GM12878 (cell line): Measurements from ENCODE around the gene MAGI2. TPM values are rescaled to one million over a fixed set of nuclear protein-coding genes. Genes with fewer than 3 reads are reported as not detected.

Experiments
- ATAC-seq: fragments of 200-7000 bp; cut with Tn5 transposase; 3 replicates; pipeline ENCODE4 v1.9.1; 2020; ENCODE audit warnings: mild to moderate bottlenecking, moderate library complexity
- BruUV-seq: library from RNA; stranded (reverse); fragments of 400-500 nt; replicated peaks from 2 replicates; lab custom pipeline; 2021; lab: Mats Ljungman, UMichigan
- CTCF ChIA-PET: fragments of 300-600 bp; sonication (Branson Sonifier 250); formaldehyde crosslinking; extraction: SDS; loops from one replicate; lab custom pipeline; 2021; ENCODE audit warnings: inconsistent platforms; lab: Yijun Ruan, JAX
- POLR2A ChIA-PET: fragments of 350-600 bp; formaldehyde crosslinking; extraction: SDS; loops from one replicate; lab custom pipeline; 2021; ENCODE audit warnings: inconsistent platforms; lab: Charles Lee
- RAD21 ChIA-PET: fragments of 300-600 bp; sonication (Branson Sonifier 250); formaldehyde crosslinking; loops from one replicate; lab custom pipeline; 2023; ENCODE audit warnings: antibody characterized with exemption; ENCODE audit not compliant: unreplicated experiment; lab: Charles Lee
- SMC1A ChIA-PET: fragments of 300-600 bp; sonication (Branson Sonifier 250); formaldehyde crosslinking; loops from one replicate; lab custom pipeline; 2023; ENCODE audit not compliant: unreplicated experiment, uncharacterized antibody; lab: Charles Lee
- DNase-seq: peaks from one replicate; pipeline ENCODE4 v3.0.0-alpha.2; 2011; ENCODE audit warnings: low read depth, low spot score
- FAIRE-seq: peaks from 3 replicates; lab custom pipeline; 2011; peaks lifted over from hg19 to GRCh38; lab: Jason Lieb, UNC
- H2AFZ ChIP-seq: 2 replicates; pipeline ENCODE4 v1.6.0; 2011; ENCODE audit warnings: low read depth, low read length, control low read depth; ENCODE audit not compliant: control insufficient read depth
- H3K27ac ChIP-seq: 2 replicates; pipeline ENCODE4 v1.5.1; 2011; ENCODE audit warnings: control low read depth; ENCODE audit not compliant: control insufficient read depth, insufficient read depth
- H3K27me3 ChIP-seq, 2 experiments: replicated peaks in 1 of 2; 2 replicates each; pipeline versions ENCODE4 v1.6.0 to v1.6.1; 2011; ENCODE audit warnings: low read length in 1 of 2; ENCODE audit not compliant: control insufficient read depth in 2 of 2, insufficient read depth in 2 of 2
- H3K36me3 ChIP-seq, 2 experiments: 2 replicates each; pipeline ENCODE4 v1.5.1; 2011; ENCODE audit warnings: low read length in 1 of 2; ENCODE audit not compliant: control insufficient read depth in 2 of 2, insufficient read depth in 2 of 2
- H3K4me1 ChIP-seq: 2 replicates; pipeline ENCODE4 v1.6.1; 2011; ENCODE audit warnings: mild to moderate bottlenecking, low read length, moderate library complexity, mixed read lengths; ENCODE audit not compliant: control insufficient read depth, insufficient read depth
- H3K4me2 ChIP-seq: 2 replicates; pipeline ENCODE4 v1.6.0; 2011; ENCODE audit warnings: control low read depth; ENCODE audit not compliant: control insufficient read depth, insufficient read depth
- H3K4me3 ChIP-seq: fragments of 200-600 bp; sonication (generic); 2 replicates; pipeline ENCODE4 v1.5.1; 2016
- H3K79me2 ChIP-seq: 2 replicates; pipeline ENCODE4 v1.6.0; 2011; ENCODE audit warnings: low read length; ENCODE audit not compliant: control insufficient read depth, insufficient read depth
- H3K9ac ChIP-seq: 2 replicates; pipeline ENCODE4 v1.8.0; 2011; ENCODE audit warnings: low read length, control low read depth, mixed read lengths; ENCODE audit not compliant: control insufficient read depth, insufficient read depth
- H3K9me3 ChIP-seq: replicated peaks from 3 replicates; pipeline ENCODE4 v1.5.1; 2011; ENCODE audit warnings: mild to moderate bottlenecking, low read length; ENCODE audit not compliant: control insufficient read depth, insufficient read depth
- H4K20me1 ChIP-seq: 2 replicates; pipeline ENCODE4 v1.6.0; 2011; ENCODE audit not compliant: control insufficient read depth, insufficient read depth
- BCLAF1 ChIP-seq: fragments of 450-650 bp; IDR thresholded peaks from 2 replicates; pipeline ENCODE4 v1.6.1; 2017; ENCODE audit warnings: antibody characterized with exemption, mild to moderate bottlenecking, moderate library complexity
- CBX3 ChIP-seq: fragments of 200-600 bp; sonication (generic); IDR thresholded peaks from 2 replicates; pipeline ENCODE4 v1.6.1; 2016; ENCODE audit warnings: low read depth, borderline replicate concordance
- E2F8 ChIP-seq: fragments of 450-650 bp; IDR thresholded peaks from 2 replicates; pipeline ENCODE4 v1.6.1; 2018; ENCODE audit warnings: mild to moderate bottlenecking, low read depth, moderate library complexity; ENCODE audit not compliant: partially characterized antibody
- HDGF ChIP-seq: fragments of 450-650 bp; IDR thresholded peaks from 2 replicates; pipeline ENCODE4 v1.6.1; 2016; ENCODE audit warnings: antibody characterized with exemption
- MAX ChIP-seq: IDR thresholded peaks from 2 replicates; pipeline ENCODE4 v1.6.1; 2012; ENCODE audit warnings: low read depth, low read length, improper control_type of control experiment
- SUPT20H ChIP-seq: IDR thresholded peaks from 2 replicates; pipeline ENCODE4 v1.6.1; 2011; ENCODE audit warnings: low read depth, mild to moderate bottlenecking, low read length, moderate library complexity, borderline replicate concordance; ENCODE audit not compliant: control insufficient read depth
- USF2 ChIP-seq: IDR thresholded peaks from 2 replicates; pipeline ENCODE4 v1.6.1; 2011; ENCODE audit warnings: low read depth, low read length, improper control_type of control experiment, borderline replicate concordance
- WRNIP1 ChIP-seq: IDR thresholded peaks from 2 replicates; pipeline ENCODE4 v1.6.1; 2011; ENCODE audit warnings: low read depth, low read length, improper control_type of control experiment, borderline replicate concordance
- ZNF217 ChIP-seq: fragments of 450-650 bp; IDR thresholded peaks from 2 replicates; pipeline ENCODE4 v1.6.1; 2017; ENCODE audit warnings: antibody characterized with exemption, mild to moderate bottlenecking
- ZNF24 ChIP-seq: fragments of 450-650 bp; IDR thresholded peaks from 2 replicates; pipeline ENCODE4 v1.6.1; 2017; ENCODE audit warnings: antibody characterized with exemption, mild to moderate bottlenecking
- WGBS: methylation state at CpG from one replicate; pipeline ENCODE4 v1.1.6; 2016; ENCODE audit warnings: low lambda C conversion rate; ENCODE audit not compliant: insufficient replicate concordance, insufficient coverage; ENCODE audit errors: missing lambda C conversion rate; 5-methylcytosine and 5-hydroxymethylcytosine counted together
- in situ Hi-C: fragments of 300-500 bp; cut with MboI; formaldehyde crosslinking; loops from 9 replicates; pipeline ENCODE4 v1.14.3; 2018; ENCODE audit warnings: mixed read lengths
- intact Hi-C: fragments of 100-400 bp; cut with micrococcal nuclease; formaldehyde crosslinking; loops from one replicate; pipeline ENCODE4 v1.14.2; 2022; ENCODE audit not compliant: unreplicated experiment
- polyA plus RNA-seq, 11 experiments: library from polyadenylated mRNA; depleted of rRNA in 4 of 11; unstranded in 6 of 11; stranded (reverse) in 5 of 11; fragments of >200 nt; fragmentation: Nextera tagmentation in 4 of 11; fragmentation: Illumina TruSeq in 1 of 11; extraction: Ambion mirVana in 4 of 11; extraction: Trizol in 1 of 11; gene quantifications; 1 replicate in 1 of 11; 2 replicates in 10 of 11; pipeline versions ENCODE4 v1.2.1 to v1.2.3, GENCODE V29; 2011 to 2016; ENCODE audit warnings: inconsistent platforms in 2 of 11, missing spikeins in 2 of 11, low read depth in 1 of 11
- total RNA-seq, 4 experiments: library from RNA; depleted of rRNA in 3 of 4; stranded (reverse); fragments of >200 nt in 3 of 4; fragmentation: Illumina TruSeq in 1 of 4; extraction: Trizol in 1 of 4; gene quantifications; 2 replicates each; pipeline versions ENCODE4 v1.2.1 to v1.2.3, GENCODE V29; 2013 to 2021

The MAGI2 gene
- total and polyA plus RNA-seq, 10 of the 15 experiments (the other 5 are each of a cell fraction or from before 2014, with no cell fraction given) = 0.01 to 0.31 (median 0.05) TPM; not detected in 2

GRCh38 chr7:79130715-79131114 is 322.8 kb downstream of the MAGI2 start:
- in situ Hi-C loops (no loop called here), intact Hi-C loops (no loop called here)
- H3K36me3 ChIP-seq = no peaks in the 10 kb centered on the region
- H3K79me2 ChIP-seq = no peaks in the 10 kb centered on the region
- 5% methylated on average over 1 of the region's 1 CpG for WGBS
- TF ChIP-seq ZNF24 (peak; percentile 87), E2F8 (no peak)
- FAIRE-seq = no peak
- H3K27ac ChIP-seq = no peak overlapping the region
- ChIA-PET POLR2A (no interaction called here), SMC1A (interaction anchor here (0.6 to 1.3 kb wide), 2 partner anchors 16 to 989 kb away, joined by 3 to 4 read pairs; no protein-coding TSS in a partner anchor), RAD21 (no interaction called here), CTCF (no interaction called here)
- BruUV-seq = no TSS peak
- no peaks in the 10 kb centered on the region for H3K4me1 ChIP-seq
- H3K27me3 ChIP-seq = no peaks in the 10 kb centered on the region
- no peaks in the 10 kb centered on the region for H4K20me1 ChIP-seq
- ATAC-seq = no peak
- no peak overlapping the region for H3K9ac ChIP-seq
- H3K4me3 ChIP-seq = no peak overlapping the region
- no peak for DNase-seq
- no peaks in the 10 kb centered on the region for H3K9me3 ChIP-seq
- H3K4me2 ChIP-seq = no peak overlapping the region
- no peak overlapping the region for H2AFZ ChIP-seq

GRCh38 chr7:79124331-79124730 is 329.1 kb downstream of the MAGI2 start:
- H3K36me3 ChIP-seq = no peaks in the 10 kb centered on the region
- SMC1A ChIA-PET = no interaction called here
- CTCF ChIA-PET = no interaction called here
- no peak overlapping the region for H3K4me3 ChIP-seq
- no peak for ATAC-seq
- in situ Hi-C loops = no loop called here
- POLR2A ChIA-PET = no interaction called here
- H3K9ac ChIP-seq = no peak overlapping the region
- H3K4me2 ChIP-seq = no peak overlapping the region
- no peak for DNase-seq
- intact Hi-C loops = no loop called here
- H4K20me1 ChIP-seq = no peaks in the 10 kb centered on the region
- BruUV-seq = no TSS peak
- H3K9me3 ChIP-seq = no peaks in the 10 kb centered on the region
- no peaks in the 10 kb centered on the region for H3K4me1 ChIP-seq
- no peak overlapping the region for H3K27ac ChIP-seq
- FAIRE-seq = no peak
- H2AFZ ChIP-seq = no peak overlapping the region
- RAD21 ChIA-PET = no interaction called here
- WGBS = 62% methylated on average over 2 of the region's 2 CpGs
- no peaks in the 10 kb centered on the region for H3K27me3 ChIP-seq
- no peaks in the 10 kb centered on the region for H3K79me2 ChIP-seq
- no peak for TF ChIP-seq SUPT20H
- TF ChIP-seq CBX3 = no peak
- TF ChIP-seq USF2 = no peak
- no peak for TF ChIP-seq MAX
- no peak for TF ChIP-seq BCLAF1
- no peak for TF ChIP-seq HDGF
- no peak for TF ChIP-seq ZNF217
- no peak for TF ChIP-seq WRNIP1
